Neutrophil (primary cell): Measurements from ENCODE around the gene KIF26B.

Experiments
- H3K27ac ChIP-seq: fragments of 200-600 bp; sonication (generic); 2 replicates; pipeline ENCODE4 v1.5.1; 2016; ENCODE audit warnings: mild to moderate bottlenecking, moderate library complexity
- H3K27me3 ChIP-seq: fragments of 200-600 bp; sonication (generic); 2 replicates; pipeline ENCODE4 v1.6.0; 2016; ENCODE audit warnings: mild to moderate bottlenecking
- H3K36me3 ChIP-seq: fragments of 200-600 bp; sonication (generic); 2 replicates; pipeline ENCODE4 v1.5.1; 2017
- H3K4me1 ChIP-seq, 2 experiments: fragments of 200-600 bp in 1 of 2; sonication (generic) in 1 of 2; 1 replicate in 1 of 2; 2 replicates in 1 of 2; pipeline versions ENCODE4 v1.5.1 to v1.6.1; 2013 to 2016; ENCODE audit warnings: low read depth in 1 of 2, low read length in 1 of 2, mild to moderate bottlenecking in 1 of 2, moderate library complexity in 1 of 2; ENCODE audit not compliant: control insufficient read depth in 1 of 2, insufficient read depth in 1 of 2
- H3K4me3 ChIP-seq, 2 experiments: fragments of 200-600 bp in 1 of 2; sonication (generic) in 1 of 2; 1 replicate in 1 of 2; 2 replicates in 1 of 2; pipeline ENCODE4 v1.5.1; 2013 to 2016; ENCODE audit warnings: low read depth in 1 of 2, low read length in 1 of 2, mild to moderate bottlenecking in 1 of 2, moderate library complexity in 1 of 2
- H3K9me3 ChIP-seq: fragments of 200-600 bp; sonication (generic); 2 replicates; pipeline ENCODE4 v1.5.1; 2016
- CTCF ChIP-seq: fragments of 200-600 bp; sonication (generic); IDR thresholded peaks from 2 replicates; pipeline ENCODE4 v1.5.1; 2016; ENCODE audit warnings: antibody characterized with exemption

The KIF26B gene

DNA sequence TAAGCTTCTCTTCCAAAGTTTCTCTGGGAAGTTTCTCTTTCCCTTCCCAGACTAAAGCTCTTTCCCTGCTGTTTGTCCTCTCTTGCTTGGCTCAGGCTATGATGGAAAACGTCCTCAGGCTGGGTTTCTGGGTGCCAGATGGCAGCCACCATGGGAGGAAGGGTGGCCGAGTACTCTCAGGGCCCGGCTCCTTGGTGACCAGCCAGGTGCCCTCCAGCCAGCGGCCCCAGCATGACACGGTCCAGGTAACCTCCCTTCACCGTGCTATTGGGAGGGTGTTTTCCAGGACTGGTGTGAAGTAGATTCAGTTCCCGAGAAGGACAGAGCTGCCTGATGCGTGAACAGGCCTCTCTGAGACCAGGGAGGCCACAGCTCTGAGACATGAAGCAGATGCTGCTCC is 60.3 kb downstream of the KIF26B start:
- Histone ChIP-seq H3K4me1 (no peaks in the 10 kb centered on the region), H3K36me3 (no peaks in the 10 kb centered on the region), H3K4me3 (no peak overlapping the region), H3K27me3 (peaks cover 7% of the 10 kb centered on the region), H3K27ac (no peak overlapping the region), H3K9me3 (no peaks in the 10 kb centered on the region)
- no peak for TF ChIP-seq CTCF

GRCh38 chr1:245216366-245217115 is 61.8 kb downstream of the KIF26B start:
- TF ChIP-seq CTCF, result no peak
- Histone ChIP-seq H3K4me3 (no peak overlapping the region), H3K9me3 (no peaks in the 10 kb centered on the region), H3K27ac (no peak overlapping the region), H3K4me1 (no peaks in the 10 kb centered on the region), H3K27me3 (peaks cover 7% of the 10 kb centered on the region), H3K36me3 (no peaks in the 10 kb centered on the region)

DNA sequence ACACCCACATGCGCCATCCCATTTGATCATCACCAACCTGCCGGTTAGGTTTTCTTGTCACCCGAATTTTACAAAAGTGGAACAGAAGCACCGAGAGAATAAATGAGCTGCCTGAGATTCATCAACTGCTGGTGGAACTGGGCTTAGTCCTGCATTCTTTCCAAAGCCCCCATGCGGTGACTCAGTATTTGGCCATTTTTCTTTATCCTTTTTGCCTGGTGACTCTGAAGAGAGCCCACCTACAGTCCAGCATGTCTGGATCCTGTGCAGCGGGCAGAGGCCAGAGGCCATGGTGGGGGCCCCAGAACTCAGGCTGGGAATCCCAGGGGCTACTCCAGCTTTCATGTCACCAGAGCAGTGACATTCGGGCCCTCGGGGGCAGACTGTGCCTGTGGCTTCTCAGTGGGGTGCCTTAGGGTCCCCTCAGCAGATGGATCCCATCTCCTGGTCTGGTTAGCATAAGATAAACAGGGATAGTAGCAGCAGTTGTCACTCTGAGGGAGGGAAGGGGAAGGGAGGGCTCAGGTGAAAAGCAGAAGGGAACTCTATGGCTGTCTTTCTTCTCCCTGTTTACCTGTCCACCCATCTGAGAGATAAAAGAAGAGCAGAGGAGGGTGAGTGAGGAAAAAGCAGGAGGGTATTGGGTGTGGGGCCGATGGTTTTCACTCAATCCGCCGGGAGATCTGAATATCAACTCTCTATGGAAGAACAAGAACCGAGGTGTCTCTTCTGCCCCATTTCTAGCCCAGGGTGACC is 63.2 kb downstream of the KIF26B start:
- no peak overlapping the region for H3K4me3 ChIP-seq
- H3K9me3 ChIP-seq, result no peaks in the 10 kb centered on the region
- no peak for TF ChIP-seq CTCF
- peaks cover 7% of the 10 kb centered on the region for H3K27me3 ChIP-seq
- no peaks in the 10 kb centered on the region for H3K36me3 ChIP-seq
- H3K4me1 ChIP-seq, result no peaks in the 10 kb centered on the region
- H3K27ac ChIP-seq, result no peak overlapping the region

DNA sequence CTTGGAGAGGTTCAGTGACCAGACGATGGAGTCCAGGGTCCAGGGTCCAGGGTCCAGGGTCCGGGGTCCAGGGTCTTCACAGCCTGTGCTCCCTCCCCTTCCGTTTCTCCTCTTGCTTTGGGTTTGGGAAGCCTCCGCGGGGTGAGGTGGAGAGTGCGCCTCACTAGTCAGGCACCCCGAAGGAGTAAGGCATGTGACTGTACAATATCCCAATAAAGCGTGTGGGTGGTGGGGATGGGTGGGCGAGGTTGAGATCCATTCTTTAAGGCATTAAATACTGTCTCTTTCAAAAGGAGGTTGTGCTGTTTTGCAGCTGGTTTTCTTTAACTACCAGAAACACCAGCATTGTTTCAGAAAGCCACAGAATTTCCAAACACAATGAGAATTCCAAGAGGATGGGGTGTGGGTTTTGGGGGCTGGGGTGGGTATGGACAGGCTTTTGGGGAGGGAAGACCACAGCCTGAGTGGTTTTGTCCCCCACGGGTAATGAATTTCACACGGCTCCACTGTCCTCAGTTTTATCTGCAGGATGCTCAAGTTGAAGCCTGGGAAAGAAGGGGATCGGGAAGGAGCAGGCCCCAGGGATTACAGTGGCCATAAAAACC is 65.7 kb downstream of the KIF26B start:
- no peak overlapping the region for H3K27ac ChIP-seq
- TF ChIP-seq CTCF, result no peak
- no peaks in the 10 kb centered on the region for H3K4me1 ChIP-seq
- no peaks in the 10 kb centered on the region for H3K9me3 ChIP-seq
- H3K27me3 ChIP-seq, result peaks cover 7% of the 10 kb centered on the region
- H3K4me3 ChIP-seq, result no peak overlapping the region
- no peaks in the 10 kb centered on the region for H3K36me3 ChIP-seq

- Histone ChIP-seq H3K9me3 (no peaks in the 10 kb centered on the region), H3K4me1 (no peaks in the 10 kb centered on the region), H3K27me3 (peaks cover 7% of the 10 kb centered on the region), H3K27ac (no peak overlapping the region), H3K36me3 (no peaks in the 10 kb centered on the region), H3K4me3 (no peak overlapping the region)
- TF ChIP-seq CTCF, result no peak
These were observed 67.0 kb downstream of the KIF26B start for GRCh38 chr1:245221805-245222204.
